HT1080 (cell line): ENCODE data around the gene PAFAH2. TPM values are rescaled to one million over a fixed set of nuclear protein-coding genes. Genes with fewer than 3 reads are reported as not detected.

Experiments used
- DNase-seq: peaks from one replicate; pipeline ENCODE4 v3.0.0-alpha.2; 2015; ENCODE audit warnings: low read depth
- polyA plus RNA-seq, 2 experiments: library from polyadenylated mRNA; depleted of rRNA; stranded (reverse); fragments of >200 nt; gene quantifications; 2 replicates each; pipeline ENCODE4 v1.2.3, GENCODE V29; 2015
- total RNA-seq: library from RNA; depleted of rRNA; stranded (reverse); fragments of >200 nt; shearing (Covaris generic); gene quantifications from 2 replicates; pipeline ENCODE4 v1.2.3, GENCODE V29; 2014; rRNA removed

The PAFAH2 gene
- 5.4 and 7.1 TPM in 2 replicates for total RNA-seq
- polyA plus RNA-seq (2015; cell fraction: cytosol; rRNA removed), result 10.7 and 11.0 TPM in 2 replicates
- polyA plus RNA-seq (2015; cell fraction: nucleus; rRNA removed), result 13.0 and 14.5 TPM in 2 replicates

- peak; percentile 98 for DNase-seq
These were observed at the start of gene PAFAH2 for GRCh38 chr1:25997828-25998761. TSS of gene PAFAH2 (minus strand) at chr1:25998063. CDS start at chr1:25990816, 7,247 bp downstream.

- no peak for DNase-seq
These were observed 49.5 kb upstream of the PAFAH2 start for GRCh38 chr1:26047278-26047874.

- no peak for DNase-seq
These were observed 48.6 kb upstream of the PAFAH2 start for GRCh38 chr1:26046246-26047095.

GRCh38 chr1:26045722-26046245 lies 47.9 kb upstream of the PAFAH2 start, which contains the start of gene SLC30A2:
TSS of gene SLC30A2 (minus strand) at chr1:26046118. CDS start at chr1:26045896, 222 bp downstream.
- no peak for DNase-seq

GRCh38 chr1:26044971-26045721 lies 47.3 kb upstream of the PAFAH2 start:
- no peak for DNase-seq

GRCh38 chr1:26044414-26044813 lies 46.6 kb upstream of the PAFAH2 start:
- no peak for DNase-seq

- no peak for DNase-seq
These were observed 45.9 kb upstream of the PAFAH2 start for GRCh38 chr1:26043765-26044164.

GRCh38 chr1:26041978-26042377 lies 44.1 kb upstream of the PAFAH2 start:
- DNase-seq, result no peak

- DNase-seq, result no peak
These were observed 43.5 kb upstream of the PAFAH2 start for GRCh38 chr1:26041401-26041800.

GRCh38 chr1:26038904-26039303 lies 41.0 kb upstream of the PAFAH2 start:
- no peak for DNase-seq

GRCh38 chr1:26038477-26038876 lies 40.6 kb upstream of the PAFAH2 start:
- DNase-seq, result no peak

- DNase-seq, result no peak
These were observed 40.0 kb upstream of the PAFAH2 start for GRCh38 chr1:26037904-26038303.

- no peak for DNase-seq
These were observed 39.0 kb upstream of the PAFAH2 start for GRCh38 chr1:26036756-26037281.

- peak; percentile 69 for DNase-seq
These were observed 38.3 kb upstream of the PAFAH2 start for GRCh38 chr1:26035959-26036755.

- peak; percentile 77 for DNase-seq
These were observed 37.5 kb upstream of the PAFAH2 start for GRCh38 chr1:26035203-26035958.

GRCh38 chr1:26034504-26035202 lies 36.8 kb upstream of the PAFAH2 start:
- no peak for DNase-seq

- no peak for DNase-seq
These were observed 34.9 kb upstream of the PAFAH2 start for GRCh38 chr1:26032656-26033357.
